SU-DHL-6 (cell line): ENCODE data around the gene CACNA1B.

ENCODE experiments used
- H2AFZ ChIP-seq: fragments of 200-600 bp; sonication (generic); 2 replicates; pipeline ENCODE4 v1.6.1; 2014; ENCODE audit warnings: low read depth, mild to moderate bottlenecking, moderate library complexity, mixed read lengths, antibody characterized with exemption, low read length; ENCODE audit not compliant: severe bottlenecking
- H3F3A ChIP-seq: fragments of 200-600 bp; shearing (Covaris generic); 2 replicates; pipeline ENCODE4 v1.6.0; 2016; ENCODE audit warnings: antibody characterized with exemption, mild to moderate bottlenecking; ENCODE audit not compliant: insufficient read depth
- H3K27ac ChIP-seq: fragments of 200-600 bp; sonication (generic); 2 replicates; pipeline ENCODE4 v1.5.1; 2016; ENCODE audit warnings: low read depth, mild to moderate bottlenecking, low read length, moderate library complexity, mixed read lengths
- H3K27me3 ChIP-seq: fragments of 200-600 bp; sonication (generic), shearing (Covaris generic); 2 replicates; pipeline ENCODE4 v1.6.0; 2014; ENCODE audit warnings: mild to moderate bottlenecking, low read length
- H3K36me3 ChIP-seq: fragments of 200-600 bp; sonication (generic); 2 replicates; pipeline ENCODE4 v1.6.1; 2014; ENCODE audit warnings: mild to moderate bottlenecking, low read length, mixed read lengths
- H3K4me2 ChIP-seq: fragments of 300-600, 200-600 bp; shearing (Covaris generic), sonication (generic); 2 replicates; pipeline ENCODE4 v1.6.0; 2014; ENCODE audit warnings: low read length, low read depth, mild to moderate bottlenecking; ENCODE audit not compliant: poor library complexity, severe bottlenecking
- H3K4me3 ChIP-seq: fragments of 200-600 bp; sonication (generic); 2 replicates; pipeline ENCODE4 v1.5.1; 2014; ENCODE audit warnings: antibody characterized with exemption, low read length, mild to moderate bottlenecking, mixed read lengths; ENCODE audit not compliant: insufficient read depth, poor library complexity, severe bottlenecking
- H3K79me2 ChIP-seq: fragments of 200-600 bp; sonication (generic); 2 replicates; pipeline ENCODE4 v1.6.1; 2014; ENCODE audit warnings: mild to moderate bottlenecking, low read length, moderate library complexity; ENCODE audit not compliant: insufficient read depth
- H3K9ac ChIP-seq: fragments of 200-600 bp; sonication (generic); 2 replicates; pipeline ENCODE4 v1.7.0; 2014; ENCODE audit warnings: mild to moderate bottlenecking, low read length
- H3K9me2 ChIP-seq: fragments of 200-600 bp; sonication (generic); replicated peaks from 2 replicates; pipeline ENCODE4 v1.6.1; 2014; ENCODE audit warnings: low read length; ENCODE audit not compliant: insufficient read depth
- H3K9me3 ChIP-seq: fragments of 200-600 bp; sonication (generic); 2 replicates; pipeline ENCODE4 v1.6.1; 2014; ENCODE audit warnings: low read length, mixed read lengths; ENCODE audit not compliant: insufficient read depth
- H4K20me1 ChIP-seq: fragments of 200-600 bp; sonication (generic); 2 replicates; pipeline ENCODE4 v1.6.1; 2014; ENCODE audit warnings: low read depth, mild to moderate bottlenecking, antibody characterized with exemption, low read length, moderate library complexity, mixed read lengths
- EZH2phosphoT487 ChIP-seq: fragments of 200-600 bp; sonication (generic), shearing (Covaris generic); conservative IDR thresholded peaks from 2 replicates; pipeline ENCODE4 v1.6.1; 2018; ENCODE audit warnings: mild to moderate bottlenecking, antibody characterized with exemption, low read length, moderate library complexity, mixed read lengths
- TF ChIP-seq, protein P1 (sequence below): fragments of 200-600 bp; sonication (generic); IDR thresholded peaks from one replicate; pipeline ENCODE4 v1.5.1; 2017; ENCODE audit warnings: antibody characterized with exemption, mild to moderate bottlenecking, low read length, moderate library complexity; ENCODE audit not compliant: insufficient read depth, poor library complexity, severe bottlenecking

CACNA1B gene

DNA sequence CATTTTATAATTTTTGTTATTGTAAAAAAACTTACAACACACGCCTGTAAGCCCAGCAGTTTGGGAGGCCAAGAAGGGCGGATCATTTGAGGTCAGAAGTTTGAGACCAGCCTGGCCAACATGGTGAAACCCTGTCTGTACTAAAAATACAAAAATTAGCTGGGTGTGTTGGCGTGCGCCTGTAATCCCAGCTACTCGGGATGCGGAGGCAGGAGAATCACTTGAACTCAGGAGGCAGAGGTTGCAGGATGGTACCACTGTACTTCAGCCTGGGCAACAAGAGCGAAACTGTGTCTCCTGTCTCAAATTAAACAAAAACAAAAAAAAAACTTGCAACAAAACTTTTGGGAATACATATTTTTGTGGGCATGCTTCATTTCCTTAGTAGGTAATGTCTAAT lies 164.6 kb downstream of the CACNA1B start:
- H3K9me2 ChIP-seq, result no peaks in the 10 kb centered on the region
- H3K79me2 ChIP-seq, result no peaks in the 10 kb centered on the region
- no peak overlapping the region for H3K4me2 ChIP-seq
- no peak overlapping the region for H3K27ac ChIP-seq
- no peak overlapping the region for H3K4me3 ChIP-seq
- H2AFZ ChIP-seq, result no peak overlapping the region
- H3K9me3 ChIP-seq, result no peaks in the 10 kb centered on the region
- no peaks in the 10 kb centered on the region for H4K20me1 ChIP-seq
- H3K36me3 ChIP-seq, result no peaks in the 10 kb centered on the region
- no peaks in the 10 kb centered on the region; the same call in 1 of the 2 replicates for H3K27me3 ChIP-seq
- no peaks in the 10 kb centered on the region for H3F3A ChIP-seq
- TF ChIP-seq EZH2phosphoT487, result no peak
- TF ChIP-seq, protein P1, sequence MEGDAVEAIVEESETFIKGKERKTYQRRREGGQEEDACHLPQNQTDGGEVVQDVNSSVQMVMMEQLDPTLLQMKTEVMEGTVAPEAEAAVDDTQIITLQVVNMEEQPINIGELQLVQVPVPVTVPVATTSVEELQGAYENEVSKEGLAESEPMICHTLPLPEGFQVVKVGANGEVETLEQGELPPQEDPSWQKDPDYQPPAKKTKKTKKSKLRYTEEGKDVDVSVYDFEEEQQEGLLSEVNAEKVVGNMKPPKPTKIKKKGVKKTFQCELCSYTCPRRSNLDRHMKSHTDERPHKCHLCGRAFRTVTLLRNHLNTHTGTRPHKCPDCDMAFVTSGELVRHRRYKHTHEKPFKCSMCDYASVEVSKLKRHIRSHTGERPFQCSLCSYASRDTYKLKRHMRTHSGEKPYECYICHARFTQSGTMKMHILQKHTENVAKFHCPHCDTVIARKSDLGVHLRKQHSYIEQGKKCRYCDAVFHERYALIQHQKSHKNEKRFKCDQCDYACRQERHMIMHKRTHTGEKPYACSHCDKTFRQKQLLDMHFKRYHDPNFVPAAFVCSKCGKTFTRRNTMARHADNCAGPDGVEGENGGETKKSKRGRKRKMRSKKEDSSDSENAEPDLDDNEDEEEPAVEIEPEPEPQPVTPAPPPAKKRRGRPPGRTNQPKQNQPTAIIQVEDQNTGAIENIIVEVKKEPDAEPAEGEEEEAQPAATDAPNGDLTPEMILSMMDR, result no peak
- no peak overlapping the region for H3K9ac ChIP-seq

DNA sequence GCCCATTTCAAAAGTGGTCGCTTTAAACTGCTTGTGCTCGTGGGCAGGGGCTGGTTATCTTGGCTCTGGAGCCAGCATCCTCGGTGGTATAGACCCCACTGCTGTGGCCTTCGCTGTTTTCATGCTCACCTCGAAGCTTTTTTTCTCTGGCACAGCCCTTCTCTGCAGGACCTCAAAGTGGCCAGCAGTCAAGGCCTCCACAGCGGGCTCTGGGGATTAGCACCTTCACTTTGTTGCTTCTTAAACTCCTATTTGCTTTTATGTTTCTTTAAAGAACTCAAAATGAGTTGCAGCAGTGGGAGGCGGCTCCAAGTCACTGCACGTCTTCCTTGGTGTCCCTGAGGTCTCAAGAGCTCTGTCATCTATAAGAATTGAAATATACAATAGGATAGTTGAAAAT lies 165.1 kb downstream of the CACNA1B start:
- Histone ChIP-seq H3K9me2 (no peaks in the 10 kb centered on the region), H3K27me3 (no peaks in the 10 kb centered on the region; the same call in 1 of the 2 replicates), H3K79me2 (no peaks in the 10 kb centered on the region), H3F3A (no peaks in the 10 kb centered on the region), H3K9ac (no peak overlapping the region), H3K9me3 (no peaks in the 10 kb centered on the region), H3K27ac (no peak overlapping the region), H3K4me3 (no peak overlapping the region), H3K4me2 (no peak overlapping the region), H2AFZ (no peak overlapping the region), H3K36me3 (no peaks in the 10 kb centered on the region), H4K20me1 (no peaks in the 10 kb centered on the region)
- no peak for TF ChIP-seq EZH2phosphoT487
- TF ChIP-seq, protein P1, result no peak

DNA sequence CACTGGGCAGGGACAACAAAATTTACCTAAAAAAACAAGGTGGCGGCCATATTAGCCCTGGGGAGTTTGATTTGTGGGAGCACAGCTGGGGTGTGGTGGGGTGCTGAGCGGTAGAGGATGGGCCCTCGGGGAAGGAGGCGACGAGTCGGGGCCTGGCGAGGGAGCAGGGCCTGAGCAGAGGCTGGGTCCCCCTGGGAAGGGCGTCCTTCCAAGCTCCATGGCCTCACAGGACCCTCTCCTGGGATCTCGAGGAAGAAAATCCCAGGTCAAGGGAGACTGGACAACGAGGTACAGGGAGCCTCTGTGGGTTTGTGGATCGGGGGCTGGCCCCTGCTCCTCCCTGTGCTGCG lies 165.5 kb downstream of the CACNA1B start:
- no peaks in the 10 kb centered on the region for H3K79me2 ChIP-seq
- H3K9me2 ChIP-seq, result no peaks in the 10 kb centered on the region
- H3K4me2 ChIP-seq, result no peak overlapping the region
- no peak for TF ChIP-seq EZH2phosphoT487
- TF ChIP-seq, protein P1, result no peak
- no peak overlapping the region for H3K9ac ChIP-seq
- H3K4me3 ChIP-seq, result no peak overlapping the region
- H3F3A ChIP-seq, result no peaks in the 10 kb centered on the region
- no peaks in the 10 kb centered on the region for H3K9me3 ChIP-seq
- no peaks in the 10 kb centered on the region; the same call in 1 of the 2 replicates for H3K27me3 ChIP-seq
- H4K20me1 ChIP-seq, result no peaks in the 10 kb centered on the region
- no peak overlapping the region for H2AFZ ChIP-seq
- no peak overlapping the region for H3K27ac ChIP-seq
- no peaks in the 10 kb centered on the region for H3K36me3 ChIP-seq
